Lower lobe of right lung (tissue), 2 donors: Measurements from ENCODE around the gene PBRM1. TPM values are rescaled to one million over a fixed set of nuclear protein-coding genes. Genes with fewer than 3 reads are reported as not detected.
A peak's percentile ranks its signal among the peaks of the same experiment; 100 is the strongest.

Source experiments
- ATAC-seq, 2 donors: fragments of 200-7000 bp; cut with Tn5 transposase; one replicate each; pipeline ENCODE4 v1.9.1; 2020 to 2022; ENCODE audit warnings: mild to moderate bottlenecking in 2 of 2, moderate library complexity in 2 of 2
- DNase-seq: peaks from one replicate; pipeline ENCODE4 v3.0.0-alpha.2; 2020
- H3K27ac ChIP-seq: fragments of 200-600 bp; one replicate; pipeline ENCODE4 v1.8.0; 2022
- H3K27me3 ChIP-seq: fragments of 200-600 bp; one replicate; pipeline ENCODE4 v1.8.0; 2022; ENCODE audit warnings: low read depth
- H3K36me3 ChIP-seq: fragments of 200-600 bp; one replicate; pipeline ENCODE4 v1.8.0; 2022; ENCODE audit warnings: mild to moderate bottlenecking
- H3K4me1 ChIP-seq: fragments of 200-600 bp; one replicate; pipeline ENCODE4 v1.8.0; 2022
- H3K4me3 ChIP-seq: fragments of 200-600 bp; one replicate; pipeline ENCODE4 v1.8.0; 2022; ENCODE audit warnings: mild to moderate bottlenecking
- H3K9me3 ChIP-seq: fragments of 200-600 bp; one replicate; pipeline ENCODE4 v1.8.0; 2022
- CTCF ChIP-seq: fragments of 200-600 bp; IDR thresholded peaks from one replicate; pipeline ENCODE4 v1.8.0; 2022; ENCODE audit warnings: antibody characterized with exemption, mild to moderate bottlenecking
- intact Hi-C: fragments of 100-400 bp; cut with DNase I; formaldehyde crosslinking; loops from one replicate; pipeline ENCODE4 v1.11.0; 2022
- total RNA-seq: library from RNA; stranded (reverse); fragmentation: NEBNext Ultra II Directional; extraction: Animal tissue kit (Norgen Biotek cat#: 25700); gene quantifications from one replicate; pipeline ENCODE4 v1.2.1, GENCODE V29; 2021
- donor health status: DM: no; HTN: yes; CAD: no; lungs with severe emphysema.

Gene PBRM1
- total RNA-seq, 1 donor from 2014 or later = 88.3 TPM

GRCh38 chr3:52536369-52537164 is 149.1 kb downstream of the PBRM1 start, which contains the start of gene UQCC5:
TSS of gene UQCC5 (plus strand) at chr3:52536605. CDS start at chr3:52536756, 151 bp downstream.
- TF ChIP-seq CTCF = peak; percentile 30
- Histone ChIP-seq H3K27me3 (no peaks in the 10 kb centered on the region), H3K4me1 (peaks cover 71% of the 10 kb centered on the region), H3K36me3 (peaks cover 18% of the 10 kb centered on the region), H3K27ac (peak within 1 kb of the TSS; percentile 89), H3K4me3 (peak within 1 kb of the TSS; percentile 68), H3K9me3 (no peaks in the 10 kb centered on the region)
- ATAC-seq = peak; percentile 96 to 97
- intact Hi-C loops = no loop called here
- peak; percentile 99 for DNase-seq

GRCh38 chr3:52536112-52536368 is 149.7 kb downstream of the PBRM1 start:
- H3K27ac ChIP-seq = no peak overlapping the region

GRCh38 chr3:52535411-52536111 is 150.2 kb downstream of the PBRM1 start:
- peaks cover 8% of the 10 kb centered on the region for H3K36me3 ChIP-seq
- TF ChIP-seq CTCF = no peak
- peaks cover 81% of the 10 kb centered on the region for H3K4me1 ChIP-seq
- DNase-seq (no peak), ATAC-seq (no peak)
- no peak overlapping the region for H3K27ac ChIP-seq
- intact Hi-C loops = no loop called here
- H3K27me3 ChIP-seq = no peaks in the 10 kb centered on the region
- no peaks in the 10 kb centered on the region for H3K9me3 ChIP-seq
- peak overlapping the region; percentile 68 for H3K4me3 ChIP-seq

More at GRCh38 chr3:52536112-52536368, 149.7 kb downstream of the PBRM1 start:
- peaks cover 12% of the 10 kb centered on the region for H3K36me3 ChIP-seq
- H3K9me3 ChIP-seq = no peaks in the 10 kb centered on the region
- H3K4me3 ChIP-seq = peak overlapping the region; percentile 68
- ATAC-seq (no peak), DNase-seq (no peak)
- H3K27me3 ChIP-seq = no peaks in the 10 kb centered on the region
- no peak for TF ChIP-seq CTCF
- intact Hi-C loops = no loop called here
- H3K4me1 ChIP-seq = peaks cover 77% of the 10 kb centered on the region

GRCh38 chr3:52534281-52535183 is 151.2 kb downstream of the PBRM1 start:
- Histone ChIP-seq H3K36me3 (no peaks in the 10 kb centered on the region), H3K27me3 (no peaks in the 10 kb centered on the region), H3K4me3 (peak overlapping the region; percentile 64), H3K27ac (peak overlapping the region; percentile 77), H3K4me1 (peaks cover 81% of the 10 kb centered on the region), H3K9me3 (no peaks in the 10 kb centered on the region)
- ATAC-seq (no peak), DNase-seq (no peak)
- intact Hi-C loops = no loop called here
- no peak for TF ChIP-seq CTCF

- H3K36me3 ChIP-seq = peaks cover 2% of the 10 kb centered on the region
- peak within 1 kb of the TSS; percentile 77 for H3K27ac ChIP-seq
- H3K27me3 ChIP-seq = no peaks in the 10 kb centered on the region
- peak; percentile 52 to 54 for ATAC-seq
- peak within 1 kb of the TSS; percentile 70 for H3K4me3 ChIP-seq
- no peak for TF ChIP-seq CTCF
- intact Hi-C loops = no loop called here
- peaks cover 76% of the 10 kb centered on the region for H3K4me1 ChIP-seq
- no peak for DNase-seq
- H3K9me3 ChIP-seq = no peaks in the 10 kb centered on the region
Measured at GRCh38 chr3:52533623-52534280, 152.0 kb downstream of the PBRM1 start, which contains the start of gene NT5DC2. TSS of gene NT5DC2 (minus strand) at chr3:52533857. CDS start at chr3:52533737, 120 bp downstream.
